GM10847 (cell line): ENCODE results near the gene RAPGEF3.

Experiments used
- POLR2A ChIP-seq: IDR thresholded peaks from 2 replicates; pipeline ENCODE4 v1.6.1; 2011; ENCODE audit not compliant: insufficient read length; ENCODE audit errors: extremely low read depth

RAPGEF3 gene

DNA sequence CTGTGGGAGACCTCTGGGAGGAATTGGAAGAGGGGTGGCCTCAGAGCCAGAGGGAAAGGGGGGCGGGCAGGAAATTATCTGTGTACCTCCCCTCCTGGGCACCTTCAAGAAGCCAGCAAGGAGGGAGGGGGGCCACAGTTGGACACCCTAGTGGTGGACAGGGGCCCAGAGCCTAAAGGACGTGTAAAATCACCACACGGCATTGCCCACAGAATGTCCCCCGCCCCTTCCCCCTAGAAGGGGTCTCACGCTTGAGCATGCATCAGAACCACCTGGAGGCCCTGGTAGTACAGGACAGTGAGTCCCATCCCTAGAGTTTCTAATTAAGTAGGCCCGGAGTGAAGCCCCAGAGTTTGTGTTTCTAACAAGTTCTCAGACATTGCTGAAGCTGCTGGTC is 41.6 kb downstream of the RAPGEF3 start:
- TF ChIP-seq POLR2A = no peak

- no peak for TF ChIP-seq POLR2A
Observed at GRCh38 chr12:47715877-47716548, 42.7 kb downstream of the RAPGEF3 start.

GRCh38 chr12:47715393-47715876 is 43.2 kb downstream of the RAPGEF3 start:
- no peak for TF ChIP-seq POLR2A

GRCh38 chr12:47714826-47715386 is 43.8 kb downstream of the RAPGEF3 start:
- no peak for TF ChIP-seq POLR2A

- TF ChIP-seq POLR2A = no peak
Observed at GRCh38 chr12:47712171-47712570, 46.5 kb downstream of the RAPGEF3 start.

DNA sequence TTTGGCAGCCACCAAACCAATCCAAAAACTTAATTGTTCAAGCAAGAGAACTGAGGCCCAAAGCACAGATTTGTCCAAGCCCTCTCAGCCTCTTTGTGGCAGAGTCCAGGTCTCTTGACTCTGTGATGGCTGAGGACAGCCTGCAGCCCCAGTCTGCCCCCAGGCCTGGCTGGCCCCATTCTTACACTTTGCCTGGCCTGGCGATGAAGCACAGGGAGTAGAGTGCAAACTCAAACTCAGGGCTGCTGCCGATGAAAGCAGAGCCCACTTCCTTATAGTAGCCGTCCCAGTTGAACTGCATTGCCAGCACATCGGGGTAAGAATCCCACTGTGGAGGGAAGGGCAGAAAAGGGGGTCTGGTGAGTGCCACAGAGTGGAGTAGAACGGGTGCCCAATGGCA is 47.2 kb downstream of the RAPGEF3 start:
- TF ChIP-seq POLR2A = no peak

GRCh38 chr12:47710278-47710677 is 48.4 kb downstream of the RAPGEF3 start:
- TF ChIP-seq POLR2A = no peak

GRCh38 chr12:47709671-47710070 is 49.0 kb downstream of the RAPGEF3 start:
- no peak for TF ChIP-seq POLR2A

DNA sequence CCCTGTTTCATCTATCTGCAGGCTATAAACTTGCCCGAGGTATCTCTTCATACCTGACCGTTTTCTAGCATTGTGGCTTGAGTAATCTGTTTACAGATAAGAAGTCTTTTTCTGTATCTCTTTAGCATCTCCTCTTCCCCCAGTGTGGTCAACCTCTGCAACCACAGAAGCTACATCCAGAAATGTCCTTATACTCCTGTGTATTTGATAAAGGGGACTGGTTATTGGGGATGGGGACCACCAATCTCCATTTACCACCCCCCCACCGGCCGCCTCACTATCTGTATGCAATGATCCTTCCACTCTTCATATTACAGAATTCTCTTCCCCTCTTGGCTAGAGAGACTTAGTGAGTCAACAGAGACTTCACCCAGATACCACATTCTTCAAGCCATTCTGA is 49.4 kb downstream of the RAPGEF3 start:
- no peak for TF ChIP-seq POLR2A

DNA sequence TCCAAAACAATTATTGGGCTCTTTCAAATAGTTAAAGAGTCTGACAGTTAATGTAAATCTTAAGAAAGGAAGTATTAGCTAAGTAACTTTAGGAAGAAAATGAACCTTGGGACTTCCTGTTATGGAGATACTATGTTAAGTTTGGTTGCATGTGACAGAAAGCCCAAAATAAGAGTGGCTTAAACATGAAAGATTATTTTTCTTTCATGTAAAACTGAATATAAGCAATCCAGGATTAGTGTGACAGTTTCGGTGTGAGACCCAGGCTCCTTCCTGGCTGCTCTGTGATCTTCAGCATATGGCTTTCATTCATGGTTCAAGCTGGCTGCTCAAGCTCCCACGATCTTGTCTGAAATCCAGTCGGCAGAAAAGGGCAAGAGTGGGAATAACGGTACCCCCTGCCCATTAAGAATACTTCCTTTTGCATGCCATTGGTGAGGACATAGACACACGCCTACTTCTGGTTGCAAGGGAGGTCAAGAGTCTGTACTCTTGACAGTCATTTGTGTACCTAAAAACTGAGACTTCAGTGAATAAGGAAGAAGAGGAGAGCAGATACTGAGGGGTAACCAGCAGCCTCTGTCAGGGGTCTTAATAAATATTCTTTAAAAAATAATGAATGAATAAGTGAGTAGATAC is 50.7 kb downstream of the RAPGEF3 start:
- no peak for TF ChIP-seq POLR2A

DNA sequence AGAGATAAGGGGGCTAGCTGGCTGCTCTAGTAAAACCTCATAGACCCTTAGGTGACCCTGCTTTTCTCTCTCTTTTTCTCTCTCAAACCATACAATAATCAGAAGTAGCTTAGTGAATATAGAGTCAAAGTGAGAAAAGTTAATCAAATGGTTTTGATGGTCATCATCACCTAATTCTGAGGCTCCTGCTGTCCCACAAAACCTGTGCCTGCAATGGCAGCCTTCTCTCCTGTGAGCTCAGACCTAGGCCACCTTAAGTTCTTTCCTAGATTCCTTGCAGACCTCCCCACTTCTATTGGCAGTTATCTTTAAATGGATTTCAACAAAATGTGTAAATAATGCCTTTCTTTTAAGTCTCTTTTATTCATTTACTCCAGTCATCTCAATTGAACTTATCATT is 51.3 kb downstream of the RAPGEF3 start:
- no peak for TF ChIP-seq POLR2A

DNA sequence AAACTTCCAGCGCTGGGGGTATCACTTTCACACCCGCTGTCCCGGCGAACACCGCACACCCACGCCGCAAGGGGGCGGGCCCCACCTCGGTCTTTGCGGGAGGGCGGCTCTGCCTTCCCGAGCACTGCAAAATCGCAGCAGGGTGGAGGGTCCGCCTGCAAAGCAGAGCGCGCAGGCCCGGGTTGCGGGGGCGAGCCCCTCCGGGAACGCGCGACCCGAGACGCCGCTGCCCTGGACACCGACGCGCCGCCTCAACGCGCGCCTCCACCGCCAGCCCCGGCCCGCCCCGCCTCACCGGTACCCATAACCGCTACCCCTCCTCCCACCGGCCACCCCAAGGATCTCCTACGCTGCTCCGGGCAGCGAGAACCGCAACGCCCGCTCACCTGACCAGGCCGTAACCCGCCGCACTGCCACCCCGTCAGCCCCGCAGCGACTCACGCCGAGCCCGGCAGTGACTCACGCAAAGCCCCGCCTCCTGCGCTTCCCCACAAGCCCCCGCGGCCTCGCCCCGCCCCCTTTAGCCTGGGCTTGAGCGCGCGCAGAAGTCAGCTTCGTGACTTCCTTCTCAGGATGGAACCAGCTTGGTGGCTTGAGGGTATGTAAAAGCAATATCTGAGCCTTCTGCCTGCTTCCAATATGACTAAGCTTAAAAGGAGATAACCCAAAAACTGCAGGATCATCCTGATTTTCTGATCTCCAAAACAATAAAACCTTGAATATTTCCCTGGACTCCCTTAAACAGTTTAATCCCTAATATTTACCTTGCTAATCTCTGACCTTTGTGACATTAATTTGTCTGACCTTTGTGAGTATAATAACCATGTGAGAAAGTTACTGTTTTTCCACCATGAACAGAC is 52.9 kb downstream of the RAPGEF3 start, which contains the start of gene RPAP3:
Gene RPAP3, minus strand, starts transcription at position 465 of the 860 bp plus-strand sequence. CDS start 3,190 bp downstream, outside the sequence.
- peak; percentile 95 for TF ChIP-seq POLR2A

- TF ChIP-seq POLR2A = no peak
Observed at GRCh38 chr12:47705229-47705565, 53.5 kb downstream of the RAPGEF3 start.

- TF ChIP-seq POLR2A = no peak
Observed at GRCh38 chr12:47704719-47705118, 54.0 kb downstream of the RAPGEF3 start.

- TF ChIP-seq POLR2A = no peak
Observed at GRCh38 chr12:47700263-47700662, 58.4 kb downstream of the RAPGEF3 start.

DNA sequence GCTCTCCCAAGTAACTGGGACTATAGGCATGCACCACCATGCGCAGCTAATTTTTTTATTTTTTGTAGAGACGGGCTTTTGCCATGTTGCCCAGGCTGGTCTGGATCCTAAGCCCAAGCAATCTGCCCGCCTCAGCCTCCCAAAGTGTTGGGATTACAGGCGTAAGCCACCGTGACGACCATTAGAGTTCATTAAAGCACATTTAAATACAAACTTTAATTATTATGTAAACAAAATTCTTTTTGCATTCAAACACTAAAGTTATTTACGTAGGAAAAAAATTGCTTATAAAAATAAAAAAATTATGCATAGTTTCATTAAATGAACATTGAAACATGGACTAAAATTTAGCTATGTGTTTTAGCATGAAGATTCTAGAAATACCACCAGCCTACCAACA is 60.0 kb downstream of the RAPGEF3 start:
- no peak for TF ChIP-seq POLR2A

- no peak for TF ChIP-seq POLR2A
Observed at GRCh38 chr12:47698055-47698454, 60.6 kb downstream of the RAPGEF3 start.
